NCI-H1105 treated with DMSO at 0.1 percent for 48 hours (cell line): ENCODE data around the gene BICD1.
"Not testable (repeated sequence)": the region's sequence is repeated elsewhere in the genome, so short reads cannot be mapped to it uniquely, and the experiment has no call there.

Experiments
- DNase-seq: peaks from one replicate; lab custom pipeline; 2025; lab: John Stamatoyannopoulos, UW

The BICD1 gene

GRCh38 chr12:32106517-32107358 is at the start of gene BICD1:
TSS of gene BICD1 (plus strand) at chr12:32106847. CDS start at chr12:32107332, 485 bp downstream.
- DNase-seq, result peak; percentile 81

- DNase-seq, result no peak
Observed at GRCh38 chr12:32061033-32061432, 45.6 kb upstream of the BICD1 start.

- no peak for DNase-seq
Observed at GRCh38 chr12:32062881-32063280, 43.8 kb upstream of the BICD1 start.

GRCh38 chr12:32063796-32064195 is 42.9 kb upstream of the BICD1 start:
- DNase-seq, result no peak

GRCh38 chr12:32066206-32066605 is 40.4 kb upstream of the BICD1 start:
- no peak for DNase-seq

- DNase-seq, result no peak
Observed at GRCh38 chr12:32069071-32069470, 37.6 kb upstream of the BICD1 start.

- DNase-seq, result no peak
Observed at GRCh38 chr12:32069731-32070130, 36.9 kb upstream of the BICD1 start.

- DNase-seq, result no peak
Observed at GRCh38 chr12:32070370-32070769, 36.3 kb upstream of the BICD1 start.

- DNase-seq, result no peak
Observed at GRCh38 chr12:32072102-32072501, 34.5 kb upstream of the BICD1 start.

- DNase-seq, result no peak
Observed at GRCh38 chr12:32074432-32074831, 32.2 kb upstream of the BICD1 start.

- no peak for DNase-seq
Observed at GRCh38 chr12:32076941-32077340, 29.7 kb upstream of the BICD1 start.

GRCh38 chr12:32080435-32080834 is 26.2 kb upstream of the BICD1 start:
- no peak for DNase-seq

GRCh38 chr12:32083489-32083888 is 23.2 kb upstream of the BICD1 start:
- no peak for DNase-seq

GRCh38 chr12:32084017-32084688 is 22.5 kb upstream of the BICD1 start:
- no peak for DNase-seq

GRCh38 chr12:32084753-32085152 is 21.9 kb upstream of the BICD1 start:
- DNase-seq, result no peak

GRCh38 chr12:32087306-32087705 is 19.3 kb upstream of the BICD1 start:
- no peak for DNase-seq

GRCh38 chr12:32089156-32089555 is 17.5 kb upstream of the BICD1 start:
- no peak for DNase-seq

- DNase-seq, result no peak
Observed at GRCh38 chr12:32089586-32089985, 17.1 kb upstream of the BICD1 start.

- DNase-seq, result no peak
Observed at GRCh38 chr12:32091696-32092095, 15.0 kb upstream of the BICD1 start.

GRCh38 chr12:32098112-32098511 is 8.5 kb upstream of the BICD1 start:
- DNase-seq, result peak; percentile 52

GRCh38 chr12:32099275-32099674 is 7.4 kb upstream of the BICD1 start:
- not testable (repeated sequence) for DNase-seq

GRCh38 chr12:32100361-32100760 is 6.3 kb upstream of the BICD1 start:
- no peak for DNase-seq

GRCh38 chr12:32100888-32101287 is 5.8 kb upstream of the BICD1 start:
- no peak for DNase-seq
